HCT116 (cell line): ENCODE results near the gene CCKAR. TPM values are rescaled to one million over a fixed set of nuclear protein-coding genes. Genes with fewer than 3 reads are reported as not detected.

Source experiments
- ATAC-seq: fragments of 200-7000 bp; cut with Tn5 transposase; 2 replicates; pipeline ENCODE4 v1.9.1; 2020; ENCODE audit warnings: mild to moderate bottlenecking, moderate library complexity
- BruUV-seq: library from RNA; stranded (reverse); fragments of 400-500 nt; replicated peaks from 2 replicates; lab custom pipeline; 2021; lab: Mats Ljungman, UMichigan
- CTCF ChIA-PET: fragments of 300-600 bp; sonication (Branson Sonifier 250); formaldehyde crosslinking; loops from one replicate; lab custom pipeline; 2021; ENCODE audit warnings: antibody characterized with exemption; lab: Charles Lee
- POLR2A ChIA-PET: fragments of 300-600, 350-600 bp; sonication (Branson Sonifier 250); formaldehyde crosslinking; loops from one replicate; lab custom pipeline; 2021; ENCODE audit warnings: antibody characterized with exemption; lab: Charles Lee
- RAD21 ChIA-PET, 2 experiments: fragments of 300-600 bp; sonication (Branson Sonifier 250); formaldehyde crosslinking; loops; one replicate each; lab custom pipeline; 2023; ENCODE audit warnings: low total read pairs in 2 of 2; ENCODE audit not compliant: uncharacterized antibody in 2 of 2, unreplicated experiment in 2 of 2, low non-redundant PET in 1 of 2; lab: Charles Lee
- DNase-seq: peaks from one replicate; pipeline ENCODE4 v3.0.0-alpha.2; 2010; ENCODE audit warnings: low read depth, low spot score
- H2AFZ ChIP-seq: fragments of 200-600 bp; shearing (Covaris generic), sonication (generic); 2 replicates; pipeline ENCODE4 v1.6.1; 2017; ENCODE audit warnings: low read depth, mixed run types, mixed read lengths, antibody characterized with exemption, low read length; ENCODE audit not compliant: poor library complexity, severe bottlenecking
- H3K27ac ChIP-seq: 2 replicates; pipeline ENCODE4 v1.5.1; 2012; ENCODE audit warnings: low read depth, low read length
- H3K27me3 ChIP-seq: fragments of 200-600 bp; sonication (generic); 2 replicates; pipeline ENCODE4 v1.6.1; 2016; ENCODE audit warnings: mixed run types, low read length, mixed read lengths; ENCODE audit not compliant: insufficient read depth
- H3K36me3 ChIP-seq, 2 experiments: fragments of 200-500 bp in 1 of 2; fragments of 200-600 bp in 1 of 2; sonication (Bioruptor generic) in 1 of 2; sonication (generic) in 1 of 2; 2 replicates each; pipeline versions ENCODE4 v1.5.1 to v1.6.1; 2014 to 2016; ENCODE audit warnings: low read length in 2 of 2, inconsistent platforms in 1 of 2, mixed read lengths in 1 of 2, mixed run types in 1 of 2; ENCODE audit not compliant: insufficient read depth in 2 of 2, control insufficient read depth in 1 of 2
- H3K4me1 ChIP-seq, 2 experiments: fragments of 200-600 bp in 1 of 2; sonication (generic) in 1 of 2; 2 replicates each; pipeline versions ENCODE4 v1.5.1 to v1.6.1; 2012 to 2017; ENCODE audit warnings: low read length in 2 of 2, inconsistent platforms in 1 of 2, mild to moderate bottlenecking in 1 of 2, mixed read lengths in 1 of 2, mixed run types in 1 of 2, moderate library complexity in 1 of 2; ENCODE audit not compliant: insufficient read depth in 2 of 2, control insufficient read depth in 1 of 2
- H3K4me2 ChIP-seq: fragments of 200-600 bp; sonication (generic); 2 replicates; pipeline ENCODE4 v1.6.1; 2017; ENCODE audit warnings: mixed run types, low read length, mixed read lengths
- H3K4me3 ChIP-seq, 2 experiments: fragments of 200-600 bp in 1 of 2; sonication (generic) in 1 of 2; replicated peaks in 1 of 2; 2 replicates each; pipeline ENCODE4 v1.5.1; 2011 to 2016; ENCODE audit warnings: low read length in 2 of 2, control low read depth in 1 of 2, low read depth in 1 of 2, mild to moderate bottlenecking in 1 of 2, mixed read lengths in 1 of 2, mixed run types in 1 of 2
- H3K79me2 ChIP-seq: fragments of 200-600 bp; sonication (generic); 2 replicates; pipeline ENCODE4 v1.6.1; 2017; ENCODE audit warnings: mild to moderate bottlenecking, mixed run types, low read length, moderate library complexity, mixed read lengths; ENCODE audit not compliant: insufficient read depth
- H3K9ac ChIP-seq: fragments of 200-600 bp; sonication (generic); 2 replicates; pipeline ENCODE4 v1.6.1; 2016; ENCODE audit warnings: low read length, mixed read lengths
- H3K9me2 ChIP-seq: fragments of 200-600 bp; sonication (generic), shearing (Covaris generic); 2 replicates; pipeline ENCODE4 v1.6.1; 2017; ENCODE audit warnings: mixed run types, mild to moderate bottlenecking, moderate library complexity; ENCODE audit not compliant: insufficient read depth
- H3K9me3 ChIP-seq, 2 experiments: fragments of 200-500 bp in 1 of 2; fragments of 200-600 bp in 1 of 2; sonication (Bioruptor generic) in 1 of 2; sonication (generic) in 1 of 2; 2 replicates each; pipeline ENCODE4 v1.6.1; 2014 to 2017; ENCODE audit warnings: low read length in 2 of 2, mixed read lengths in 2 of 2, inconsistent platforms in 1 of 2, low read depth in 1 of 2, mild to moderate bottlenecking in 1 of 2, mixed run types in 1 of 2, moderate library complexity in 1 of 2; ENCODE audit not compliant: control insufficient read depth in 1 of 2, insufficient read depth in 1 of 2
- H4K20me1 ChIP-seq: fragments of 200-600 bp; sonication (generic), shearing (Covaris generic); 2 replicates; pipeline ENCODE4 v1.6.1; 2017; ENCODE audit warnings: mixed run types, mild to moderate bottlenecking, moderate library complexity; ENCODE audit not compliant: insufficient read depth
- ATF3 ChIP-seq: IDR thresholded peaks from 2 replicates; pipeline ENCODE4 v1.6.1; 2012
- CBX3 ChIP-seq: IDR thresholded peaks from 2 replicates; pipeline ENCODE4 v1.6.1; 2012; ENCODE audit warnings: low read depth
- EGR1 ChIP-seq: IDR thresholded peaks from 2 replicates; pipeline ENCODE4 v1.6.1; 2012; ENCODE audit warnings: low read depth
- ELF1 ChIP-seq: IDR thresholded peaks from 2 replicates; pipeline ENCODE4 v1.6.1; 2012; ENCODE audit warnings: low read depth, borderline replicate concordance
- EZH2 ChIP-seq: fragments of 200-600 bp; sonication (generic); IDR thresholded peaks from 2 replicates; pipeline ENCODE4 v1.6.1; 2017; ENCODE audit warnings: antibody characterized with exemption, mixed run types
- JUND ChIP-seq: IDR thresholded peaks from 2 replicates; pipeline ENCODE4 v1.6.1; 2012
- MAX ChIP-seq: IDR thresholded peaks from 2 replicates; pipeline ENCODE4 v1.6.1; 2012
- POLR2A ChIP-seq: IDR thresholded peaks from 2 replicates; pipeline ENCODE4 v1.7.0; 2011; ENCODE audit warnings: borderline replicate concordance; ENCODE audit not compliant: insufficient read depth, insufficient read length; ENCODE audit errors: extremely low read depth
- POLR2AphosphoS5 ChIP-seq: IDR thresholded peaks from 2 replicates; pipeline ENCODE4 v1.6.1; 2011; ENCODE audit warnings: mild to moderate bottlenecking, low read depth, low read length, moderate library complexity
- RAD21 ChIP-seq: IDR thresholded peaks from 2 replicates; pipeline ENCODE4 v1.6.1; 2012; ENCODE audit warnings: low read depth, mild to moderate bottlenecking
- REST ChIP-seq: IDR thresholded peaks from 2 replicates; pipeline ENCODE4 v1.6.1; 2012; ENCODE audit warnings: low read depth
- SIN3A ChIP-seq: IDR thresholded peaks from 2 replicates; pipeline ENCODE4 v1.6.1; 2012; ENCODE audit warnings: low read depth
- SP1 ChIP-seq: IDR thresholded peaks from 2 replicates; pipeline ENCODE4 v1.6.1; 2012; ENCODE audit warnings: low read depth
- SRF ChIP-seq: IDR thresholded peaks from 2 replicates; pipeline ENCODE4 v1.6.1; 2012; ENCODE audit warnings: low read depth
- TCF7L2 ChIP-seq: IDR thresholded peaks from 2 replicates; pipeline ENCODE4 v1.7.0; 2011; ENCODE audit warnings: borderline replicate concordance, inconsistent platforms; ENCODE audit not compliant: insufficient read depth, insufficient read length; ENCODE audit errors: extremely low read depth
- YY1 ChIP-seq: IDR thresholded peaks from 2 replicates; pipeline ENCODE4 v1.6.1; 2011; ENCODE audit warnings: low read length, low read depth, moderate library complexity, mild to moderate bottlenecking; ENCODE audit not compliant: insufficient replicate concordance; ENCODE audit errors: extremely low read depth
- ZBTB33 ChIP-seq: IDR thresholded peaks from 2 replicates; pipeline ENCODE4 v1.6.1; 2011; ENCODE audit warnings: mild to moderate bottlenecking, low read length, moderate library complexity; ENCODE audit not compliant: insufficient replicate concordance; ENCODE audit errors: extremely low read depth
- ZFX ChIP-seq: fragments of 450-650 bp; IDR thresholded peaks from 2 replicates; pipeline ENCODE4 v1.6.1; 2017
- ZNF274 ChIP-seq: fragments of 200-500 bp; sonication (Bioruptor generic); IDR thresholded peaks from 2 replicates; pipeline ENCODE4 v1.6.1; 2014; ENCODE audit warnings: mild to moderate bottlenecking, low read depth, low read length, inconsistent platforms
- intact Hi-C: fragments of 100-400 bp; cut with micrococcal nuclease; formaldehyde crosslinking; loops from 2 replicates; pipeline ENCODE4 v1.10.0; 2022
- total RNA-seq: library from RNA; stranded (reverse); gene quantifications from one replicate; pipeline ENCODE4 v1.2.1, GENCODE V29; 2021; ENCODE audit not compliant: unreplicated experiment

CCKAR gene
- total RNA-seq, 1 experiment from 2014 or later, result not detected

- no peak overlapping the region for H3K4me2 ChIP-seq
Measured at GRCh38 chr4:26468977-26469376, 21.3 kb downstream of the CCKAR start.

More at GRCh38 chr4:26468977-26469376, 21.3 kb downstream of the CCKAR start:
- H2AFZ ChIP-seq, result no peak overlapping the region
- H3K36me3 ChIP-seq, result no peaks in the 10 kb centered on the region
- ATAC-seq (no peak), DNase-seq (no peak)
- no peaks in the 10 kb centered on the region; a peak in 1 of 4 replicates for H3K9me3 ChIP-seq
- no peaks in the 10 kb centered on the region for H3K4me1 ChIP-seq
- ChIA-PET POLR2A (no interaction called here), RAD21 (no interaction called here), CTCF (no interaction called here)
- TF ChIP-seq SIN3A, result no peak
- TF ChIP-seq CBX3, result no peak
- no peak for TF ChIP-seq ZBTB33
- TF ChIP-seq SRF, result no peak
- TF ChIP-seq REST, result no peak
- TF ChIP-seq POLR2AphosphoS5, result no peak
- TF ChIP-seq ELF1, result no peak
- no peak for TF ChIP-seq ZNF274
- TF ChIP-seq SP1, result no peak
- no peak for TF ChIP-seq ZFX
- TF ChIP-seq RAD21, result no peak
- TF ChIP-seq YY1, result no peak
- TF ChIP-seq EZH2, result no peak
- no peak for TF ChIP-seq JUND
- no peak for TF ChIP-seq EGR1
- no peak for TF ChIP-seq POLR2A
- no peak for TF ChIP-seq MAX
- TF ChIP-seq TCF7L2, result no peak
- no peak for TF ChIP-seq ATF3
- no peaks in the 10 kb centered on the region for H4K20me1 ChIP-seq
- no peaks in the 10 kb centered on the region for H3K27me3 ChIP-seq
- intact Hi-C loops, result no loop called here
- H3K4me3 ChIP-seq, result no peak overlapping the region
- H3K9me2 ChIP-seq, result no peaks in the 10 kb centered on the region
- no peaks in the 10 kb centered on the region for H3K79me2 ChIP-seq
- H3K27ac ChIP-seq, result no peak overlapping the region
- no peak overlapping the region for H3K9ac ChIP-seq
- no TSS peak for BruUV-seq
